LNCaP clone FGC (cell line): ENCODE results near the gene SPATA2L.

Experiments
- DNase-seq: peaks from one replicate; pipeline ENCODE4 v3.0.0-alpha.2; 2011; ENCODE audit warnings: low read depth
- H3K4me3 ChIP-seq: 2 replicates; pipeline ENCODE4 v1.5.1; 2011; ENCODE audit warnings: mild to moderate bottlenecking, low read depth, low read length, control low read depth
- CTCF ChIP-seq: IDR thresholded peaks from 2 replicates; pipeline ENCODE4 v1.5.1; 2012; ENCODE audit warnings: mild to moderate bottlenecking; ENCODE audit not compliant: control insufficient read depth, insufficient read depth; ENCODE audit errors: extremely low read depth

Gene SPATA2L

DNA sequence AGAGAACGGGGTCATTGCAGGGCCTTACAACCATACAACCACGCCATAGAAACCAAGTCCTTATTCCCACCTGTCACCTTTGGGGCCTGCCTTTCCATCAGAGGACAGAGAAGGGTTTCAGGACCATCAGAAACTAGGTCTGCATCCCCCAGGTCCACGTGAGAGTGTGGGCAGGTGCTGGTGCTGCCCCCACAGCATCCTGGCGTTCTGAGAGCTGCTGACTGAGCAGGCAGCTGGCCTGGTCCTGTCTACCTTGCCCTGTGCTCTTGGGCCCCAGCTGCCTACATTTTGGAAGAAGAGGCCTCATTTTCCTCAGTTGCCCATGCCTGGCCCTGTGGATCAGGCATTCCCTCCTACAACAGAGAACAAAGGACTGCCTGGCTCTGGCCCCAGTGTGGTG is 41.4 kb upstream of the SPATA2L start:
- no peak for TF ChIP-seq CTCF
- no peak overlapping the region for H3K4me3 ChIP-seq
- no peak for DNase-seq

- no peak overlapping the region for H3K4me3 ChIP-seq
- TF ChIP-seq CTCF: no peak
- DNase-seq: no peak
Measured at GRCh38 chr16:89741342-89742014, 40.0 kb upstream of the SPATA2L start.

DNA sequence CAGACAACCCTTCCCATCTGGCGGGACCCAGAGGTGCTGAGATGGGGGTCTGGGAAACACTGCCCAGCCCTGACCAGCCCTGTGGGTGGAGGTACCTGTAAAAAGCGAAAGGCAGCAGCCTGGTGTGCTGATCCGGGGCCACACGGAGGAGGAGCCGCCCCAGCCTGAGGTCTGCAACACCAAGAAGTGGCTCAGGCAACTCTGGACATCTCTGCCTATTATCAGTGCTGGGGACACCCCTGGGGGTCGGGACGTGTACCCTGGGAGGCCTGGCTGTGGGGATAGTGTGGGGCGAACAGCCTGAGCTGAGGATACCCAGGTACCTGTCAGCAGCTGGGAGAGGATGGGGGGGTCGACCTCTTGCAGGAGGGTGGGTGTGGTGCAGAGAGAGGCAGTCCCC is 37.9 kb upstream of the SPATA2L start:
- no peak for TF ChIP-seq CTCF
- DNase-seq: no peak
- no peak overlapping the region for H3K4me3 ChIP-seq

GRCh38 chr16:89738538-89739317 is 37.2 kb upstream of the SPATA2L start:
- DNase-seq: no peak
- no peak for TF ChIP-seq CTCF
- no peak overlapping the region for H3K4me3 ChIP-seq

GRCh38 chr16:89738072-89738377 is 36.5 kb upstream of the SPATA2L start:
- no peak for DNase-seq
- TF ChIP-seq CTCF: no peak
- H3K4me3 ChIP-seq: no peak overlapping the region

- no peak for TF ChIP-seq CTCF
- DNase-seq: no peak
- no peak overlapping the region for H3K4me3 ChIP-seq
Measured at GRCh38 chr16:89737341-89738071, 36.0 kb upstream of the SPATA2L start.
